IMR-90 (cell line): ENCODE measurements around the gene MYO3B. TPM values are rescaled to one million over a fixed set of nuclear protein-coding genes. Genes with fewer than 3 reads are reported as not detected.

ENCODE experiments used
- ATAC-seq: fragments of 200-7000 bp; cut with Tn5 transposase; 2 replicates; pipeline ENCODE4 v1.9.1; 2020; ENCODE audit warnings: low read depth, mild to moderate bottlenecking, moderate library complexity
- BruUV-seq: library from RNA; stranded (reverse); fragments of 400-500 nt; replicated peaks from 2 replicates; lab custom pipeline; 2021; lab: Mats Ljungman, UMichigan
- CTCF ChIA-PET: fragments of 300-600 bp; formaldehyde crosslinking; extraction: SDS; loops from one replicate; lab custom pipeline; 2021; ENCODE audit warnings: antibody characterized with exemption; lab: Yijun Ruan, JAX
- POLR2A ChIA-PET: fragments of 300-600 bp; sonication (Branson Sonifier 250); formaldehyde crosslinking; loops from one replicate; lab custom pipeline; 2022; ENCODE audit warnings: antibody characterized with exemption; ENCODE audit not compliant: unreplicated experiment; lab: Charles Lee
- DNase-seq: peaks from one replicate; pipeline ENCODE4 v3.0.0; 2013
- H2AFZ ChIP-seq: replicated peaks from 2 replicates; pipeline ENCODE3; 2013; ENCODE audit warnings: low read length, mild to moderate bottlenecking; ENCODE audit not compliant: poor library complexity
- H2AK5ac ChIP-seq: 2 replicates; pipeline ENCODE4 v1.6.1; 2013; ENCODE audit warnings: low read depth, low read length, inconsistent platforms
- H2AK9ac ChIP-seq: replicated peaks from 2 replicates; pipeline ENCODE3; 2013; ENCODE audit warnings: mild to moderate bottlenecking, low read depth, low read length, moderate library complexity; ENCODE audit not compliant: poor library complexity
- H2BK120ac ChIP-seq: 2 replicates; pipeline ENCODE4 v1.6.1; 2013; ENCODE audit warnings: low read depth, low read length, inconsistent platforms
- H2BK15ac ChIP-seq: 3 replicates; pipeline ENCODE4 v1.6.1; 2013; ENCODE audit warnings: low read depth, low read length, inconsistent platforms
- H2BK20ac ChIP-seq: 2 replicates; pipeline ENCODE4 v1.6.1; 2013; ENCODE audit warnings: low read depth, mild to moderate bottlenecking, inconsistent platforms, low read length, moderate library complexity
- H2BK5ac ChIP-seq: 2 replicates; pipeline ENCODE4 v1.6.1; 2013; ENCODE audit warnings: mild to moderate bottlenecking, low read depth, low read length, inconsistent platforms; ENCODE audit not compliant: poor library complexity, severe bottlenecking
- H3K14ac ChIP-seq: replicated peaks from 2 replicates; pipeline ENCODE4 v1.6.1; 2013; ENCODE audit warnings: low read depth, low read length, inconsistent platforms
- H3K18ac ChIP-seq: 2 replicates; pipeline ENCODE4 v1.6.1; 2013; ENCODE audit warnings: low read depth, low read length, control low read depth
- H3K23ac ChIP-seq: 2 replicates; pipeline ENCODE4 v1.6.1; 2013; ENCODE audit warnings: low read depth, low read length, inconsistent platforms
- H3K27ac ChIP-seq: 2 replicates; pipeline ENCODE4 v1.5.1; 2013; ENCODE audit warnings: mild to moderate bottlenecking, control low read depth, low read length; ENCODE audit not compliant: insufficient read depth
- H3K27me3 ChIP-seq: 2 replicates; pipeline ENCODE4 v1.6.1; 2013; ENCODE audit warnings: low read length; ENCODE audit not compliant: control insufficient read depth, insufficient read depth
- H3K36me3 ChIP-seq: 2 replicates; pipeline ENCODE4 v1.6.1; 2013; ENCODE audit warnings: low read length, mixed read lengths; ENCODE audit not compliant: control insufficient read depth, insufficient read depth
- H3K4ac ChIP-seq: 2 replicates; pipeline ENCODE4 v1.6.1; 2013; ENCODE audit warnings: low read depth, low read length, inconsistent platforms
- H3K4me1 ChIP-seq: 2 replicates; pipeline ENCODE4 v1.6.1; 2013; ENCODE audit warnings: low read length, mixed read lengths; ENCODE audit not compliant: control insufficient read depth, insufficient read depth
- H3K4me2 ChIP-seq: 2 replicates; pipeline ENCODE4 v1.6.1; 2013; ENCODE audit warnings: low read depth, mild to moderate bottlenecking, control low read depth, low read length, moderate library complexity
- H3K4me3 ChIP-seq: 2 replicates; pipeline ENCODE4 v1.5.1; 2013; ENCODE audit warnings: low read depth, mild to moderate bottlenecking, control low read depth, low read length, moderate library complexity; ENCODE audit not compliant: insufficient read depth
- H3K56ac ChIP-seq: 2 replicates; pipeline ENCODE4 v1.6.1; 2013; ENCODE audit warnings: low read length, inconsistent platforms; ENCODE audit not compliant: insufficient read depth; ENCODE audit errors: extremely low read depth
- H3K79me1 ChIP-seq, 2 experiments: 2 replicates each; pipeline ENCODE4 v1.6.1; 2013; ENCODE audit warnings: low read length in 2 of 2, inconsistent platforms in 1 of 2, low read depth in 1 of 2
- H3K9ac ChIP-seq: 2 replicates; pipeline ENCODE4 v1.6.1; 2013; ENCODE audit warnings: low read depth, low read length, control low read depth
- H3K9me1 ChIP-seq: 2 replicates; pipeline ENCODE4 v1.6.1; 2013; ENCODE audit warnings: low read length, inconsistent platforms; ENCODE audit not compliant: insufficient read depth
- H3K9me3 ChIP-seq: 2 replicates; pipeline ENCODE4 v1.6.1; 2013; ENCODE audit warnings: low read length; ENCODE audit not compliant: control insufficient read depth, insufficient read depth
- H4K20me1 ChIP-seq: 2 replicates; pipeline ENCODE4 v1.6.1; 2013; ENCODE audit warnings: low read length, inconsistent platforms; ENCODE audit not compliant: insufficient read depth
- H4K5ac ChIP-seq: 2 replicates; pipeline ENCODE4 v1.6.1; 2013; ENCODE audit warnings: mild to moderate bottlenecking, low read depth, low read length, control low read depth
- H4K8ac ChIP-seq, 2 experiments: 2 replicates each; pipeline ENCODE4 v1.6.1; 2013; ENCODE audit warnings: low read depth in 2 of 2, low read length in 2 of 2, control low read depth in 1 of 2, inconsistent platforms in 1 of 2
- H4K91ac ChIP-seq: 2 replicates; pipeline ENCODE4 v1.6.1; 2013; ENCODE audit warnings: low read depth, low read length, inconsistent platforms; ENCODE audit not compliant: insufficient read depth
- BHLHE40 ChIP-seq: fragments of 150-350 bp; IDR thresholded peaks from 2 replicates; pipeline ENCODE4 v1.6.1; 2016; ENCODE audit warnings: mild to moderate bottlenecking, low read depth, low read length
- CHD1 ChIP-seq: IDR thresholded peaks from 2 replicates; pipeline ENCODE4 v1.6.1; 2012; ENCODE audit warnings: low read depth, low read length, improper control_type of control experiment
- CTCF ChIP-seq: conservative IDR thresholded peaks from 2 replicates; pipeline ENCODE4 v1.5.1; 2012; ENCODE audit warnings: mild to moderate bottlenecking, low read depth, low read length, improper control_type of control experiment
- FOS ChIP-seq: fragments of 150-350 bp; IDR thresholded peaks from 2 replicates; pipeline ENCODE4 v1.6.1; 2016; ENCODE audit warnings: low read depth, low read length
- MAFK ChIP-seq: IDR thresholded peaks from 2 replicates; pipeline ENCODE4 v1.6.1; 2012; ENCODE audit warnings: low read depth, low read length, improper control_type of control experiment
- MAZ ChIP-seq: IDR thresholded peaks from 2 replicates; pipeline ENCODE4 v1.6.1; 2012; ENCODE audit warnings: low read depth, mild to moderate bottlenecking, low read length, improper control_type of control experiment, moderate library complexity, borderline replicate concordance
- NFE2L2 ChIP-seq: fragments of 150-350 bp; IDR thresholded peaks from 2 replicates; pipeline ENCODE4 v1.6.1; 2016; ENCODE audit warnings: low read depth, mild to moderate bottlenecking, low read length
- RAD21 ChIP-seq: IDR thresholded peaks from 2 replicates; pipeline ENCODE4 v1.6.1; 2012; ENCODE audit warnings: low read length, improper control_type of control experiment
- RFX5 ChIP-seq: IDR thresholded peaks from 2 replicates; pipeline ENCODE4 v1.8.0; 2012; ENCODE audit warnings: low read depth, mild to moderate bottlenecking, low read length, moderate library complexity
- WGBS, 2 experiments: methylation state at CpG; one replicate each; pipeline versions ENCODE4 v1.1.5 to v1.1.7; 2013; ENCODE audit warnings: missing lambda C conversion rate in 2 of 2; ENCODE audit not compliant: insufficient read length in 1 of 2; ENCODE audit errors: extremely low coverage in 2 of 2; 5-methylcytosine and 5-hydroxymethylcytosine counted together
- dilution Hi-C: fragments of 300-500 bp; cut with HindIII; formaldehyde crosslinking; loops from one replicate; pipeline ENCODE4 v1.14.3; 2018; ENCODE audit warnings: low sequenced_read_pairs; ENCODE audit not compliant: unreplicated experiment
- in situ Hi-C: fragments of 300-500 bp; cut with MboI; formaldehyde crosslinking; loops from 3 replicates; pipeline ENCODE4 v1.14.3; 2019; ENCODE audit warnings: low sequenced_read_pairs, inconsistent platforms, mixed read lengths
- intact Hi-C: fragments of 100-400 bp; cut with micrococcal nuclease; formaldehyde crosslinking; loops from 2 replicates; pipeline ENCODE4 v1.10.0; 2022
- polyA plus RNA-seq, 3 experiments: library from polyadenylated mRNA; depleted of rRNA; stranded (reverse); fragments of >200 nt; gene quantifications; 2 replicates each; pipeline ENCODE4 v1.2.3, GENCODE V29; 2012; ENCODE audit warnings: low replicate concordance in 1 of 3
- total RNA-seq: library from RNA; depleted of rRNA; stranded (reverse); fragments of >200 nt; gene quantifications from 2 replicates; pipeline ENCODE4 v1.2.3, GENCODE V29; 2012

MYO3B gene
- total and polyA plus RNA-seq, 2 of the 4 experiments (the other 2 are of a cell fraction): 0.02 TPM; not detected in 1

GRCh38 chr2:170405326-170405725, 227.4 kb downstream of the MYO3B start:
- no peaks in the 10 kb centered on the region for H4K20me1 ChIP-seq
- H3K4me1 ChIP-seq: no peaks in the 10 kb centered on the region
- H3K36me3 ChIP-seq: no peaks in the 10 kb centered on the region
- no peak overlapping the region for H3K4ac ChIP-seq
- BruUV-seq: no TSS peak
- no peak overlapping the region for H2BK120ac ChIP-seq
- no peak overlapping the region for H3K56ac ChIP-seq
- no peak overlapping the region for H2AFZ ChIP-seq
- intact Hi-C loops: loop anchor here (5.0 to 10.0 kb wide), 2 partner anchors 299 to 953 kb away; no protein-coding TSS in a partner anchor
- H3K27me3 ChIP-seq: no peaks in the 10 kb centered on the region; the same call in 1 of the 2 replicates
- H2BK15ac ChIP-seq: no peak overlapping the region
- no CpG with 5 or more reads among the region's 2 CpGs for WGBS, 2 experiments
- no peak overlapping the region for H3K27ac ChIP-seq
- H3K18ac ChIP-seq: no peak overlapping the region
- no peak for DNase-seq
- ChIA-PET CTCF (no interaction called here), POLR2A (no interaction called here)
- H3K9me3 ChIP-seq: no peaks in the 10 kb centered on the region
- no peak overlapping the region for H3K4me2 ChIP-seq
- no peak overlapping the region for H3K23ac ChIP-seq
- H3K9me1 ChIP-seq: no peaks in the 10 kb centered on the region
- no peak overlapping the region for H4K8ac ChIP-seq
- in situ Hi-C loops: loop anchor here (10.0 kb wide), 1 partner anchor 409 kb away; the partner anchor contains the start of gene GAD1
- H2AK5ac ChIP-seq: no peak overlapping the region
- no peak overlapping the region for H3K9ac ChIP-seq
- H3K14ac ChIP-seq: no peak overlapping the region
- H2BK5ac ChIP-seq: no peak overlapping the region
- no peak for ATAC-seq
- no peaks in the 10 kb centered on the region for H3K79me1 ChIP-seq
- H2AK9ac ChIP-seq: no peak overlapping the region
- no peak for TF ChIP-seq RAD21
- TF ChIP-seq BHLHE40: no peak
- no peak for TF ChIP-seq MAFK
- TF ChIP-seq FOS: no peak
- TF ChIP-seq MAZ: no peak
- no peak for TF ChIP-seq RFX5
- TF ChIP-seq CHD1: no peak
- no peak for TF ChIP-seq CTCF
- TF ChIP-seq NFE2L2: no peak
- H4K91ac ChIP-seq: no peak overlapping the region
- H2BK20ac ChIP-seq: no peak overlapping the region
- H3K4me3 ChIP-seq: no peak overlapping the region
- H4K5ac ChIP-seq: no peak overlapping the region
- dilution Hi-C loops: loop anchor here (25.0 kb wide), 1 partner anchor 407 kb away; the partner anchor contains the start of gene GAD1
